PC-9 (cell line): ENCODE results near the gene FAT1. TPM values are rescaled to one million over a fixed set of nuclear protein-coding genes. Genes with fewer than 3 reads are reported as not detected.

Experiments used
- BruUV-seq: library from RNA; stranded (reverse); fragments of 400-500 nt; replicated peaks from 2 replicates; lab custom pipeline; 2021; lab: Mats Ljungman, UMichigan
- CTCF ChIA-PET: fragments of 300-600 bp; sonication (Branson Sonifier 250); formaldehyde crosslinking; loops from one replicate; lab custom pipeline; 2022; ENCODE audit warnings: antibody characterized with exemption; lab: Charles Lee
- POLR2A ChIA-PET: fragments of 300-600 bp; sonication (Branson Sonifier 250); formaldehyde crosslinking; loops from one replicate; lab custom pipeline; 2022; ENCODE audit warnings: antibody characterized with exemption; ENCODE audit not compliant: unreplicated experiment; lab: Charles Lee
- DNase-seq, 2 experiments: peaks; one replicate each; pipeline versions ENCODE4 v3.0.0 to v3.0.0-alpha.2; 2015 to 2022; ENCODE audit warnings: mixed read lengths in 1 of 2
- H2AFZ ChIP-seq: fragments of 200-600 bp; sonication (generic); 2 replicates; pipeline ENCODE4 v1.8.1; 2017; ENCODE audit warnings: antibody characterized with exemption
- H3F3A ChIP-seq: fragments of 200-600 bp; sonication (generic); 2 replicates; pipeline ENCODE4 v1.8.1; 2017; ENCODE audit warnings: antibody characterized with exemption, mild to moderate bottlenecking, low read depth; ENCODE audit not compliant: insufficient read depth
- H3K27ac ChIP-seq: fragments of 200-600 bp; sonication (generic); 2 replicates; pipeline ENCODE4 v1.6.1; 2016; ENCODE audit warnings: mixed run types
- H3K27me3 ChIP-seq: fragments of 200-600 bp; sonication (generic); 2 replicates; pipeline ENCODE4 v1.6.1; 2016; ENCODE audit warnings: low read depth, mixed run types; ENCODE audit not compliant: insufficient read depth
- H3K36me3 ChIP-seq: fragments of 200-600 bp; sonication (generic); 2 replicates; pipeline ENCODE4 v1.6.1; 2016; ENCODE audit warnings: low read depth, mixed run types
- H3K4me1 ChIP-seq: fragments of 200-600 bp; sonication (generic); replicated peaks from 2 replicates; pipeline ENCODE4 v1.6.1; 2016; ENCODE audit warnings: mixed run types; ENCODE audit not compliant: insufficient read depth
- H3K4me2 ChIP-seq: fragments of 200-600 bp; sonication (generic); 2 replicates; pipeline ENCODE4 v1.6.1; 2017; ENCODE audit warnings: mixed run types
- H3K4me3 ChIP-seq: fragments of 200-600 bp; sonication (generic); 2 replicates; pipeline ENCODE4 v1.6.1; 2016; ENCODE audit warnings: mixed run types
- H3K79me2 ChIP-seq: fragments of 200-600 bp; sonication (generic); 2 replicates; pipeline ENCODE4 v1.6.1; 2017; ENCODE audit warnings: low read depth, mixed run types
- H3K9me2 ChIP-seq: fragments of 200-600 bp; sonication (generic); 2 replicates; pipeline ENCODE4 v1.8.1; 2017; ENCODE audit warnings: mild to moderate bottlenecking; ENCODE audit not compliant: insufficient read depth
- H3K9me3 ChIP-seq: fragments of 200-600 bp; sonication (generic); 2 replicates; pipeline ENCODE4 v1.8.1; 2016; ENCODE audit warnings: low read depth; ENCODE audit not compliant: insufficient read depth
- H4K20me1 ChIP-seq: fragments of 200-600 bp; sonication (generic); 2 replicates; pipeline ENCODE4 v1.8.1; 2017; ENCODE audit not compliant: insufficient read depth
- EZH2 ChIP-seq: fragments of 200-600 bp; sonication (generic); IDR thresholded peaks from 2 replicates; pipeline ENCODE4 v1.8.0; 2017; ENCODE audit warnings: antibody characterized with exemption, low read depth
- intact Hi-C: fragments of 100-400 bp; cut with micrococcal nuclease; formaldehyde crosslinking; loops from one replicate; pipeline ENCODE4 v1.10.0; 2022; ENCODE audit not compliant: unreplicated experiment
- total RNA-seq: library from RNA; stranded (reverse); gene quantifications from 2 replicates; pipeline ENCODE4 v1.2.3, GENCODE V29; 2021
- TF ChIP-seq, protein P1 (sequence below): fragments of 200-600 bp; sonication (generic); conservative IDR thresholded peaks from 2 replicates; pipeline ENCODE4 v1.6.1; 2017; ENCODE audit warnings: mixed run types, antibody characterized with exemption, mild to moderate bottlenecking, moderate library complexity

FAT1 gene
- total RNA-seq, 1 experiment from 2014 or later, result 73.2 TPM

DNA sequence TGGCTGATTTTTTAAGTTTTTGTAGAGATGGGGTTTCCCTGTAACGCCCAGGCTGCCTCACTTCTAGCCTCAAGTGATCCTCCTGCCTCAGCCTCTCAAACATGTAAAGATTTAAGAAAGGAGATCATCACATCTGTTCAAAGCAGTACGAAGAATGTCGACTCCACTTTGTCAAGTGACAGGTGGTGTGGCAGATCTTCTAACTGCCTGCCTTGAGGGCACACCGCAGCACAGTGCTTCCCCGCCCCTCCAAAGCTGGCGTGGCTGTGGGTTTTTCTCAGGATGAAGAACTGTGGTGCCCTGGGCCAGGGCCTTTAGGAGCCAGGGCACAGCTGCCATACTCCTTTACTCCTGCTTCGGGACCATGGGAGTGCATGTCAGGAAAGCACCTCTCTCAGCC is 125.0 kb downstream of the FAT1 start:
- H4K20me1 ChIP-seq, result no peaks in the 10 kb centered on the region
- H3K27ac ChIP-seq, result no peak overlapping the region
- H3K36me3 ChIP-seq, result no peaks in the 10 kb centered on the region
- DNase-seq, result no peak
- H3K9me3 ChIP-seq, result no peaks in the 10 kb centered on the region
- no peaks in the 10 kb centered on the region for H3K27me3 ChIP-seq
- no TSS peak for BruUV-seq
- H3K9me2 ChIP-seq, result no peaks in the 10 kb centered on the region
- CTCF ChIA-PET, result no interaction called here
- H3F3A ChIP-seq, result no peaks in the 10 kb centered on the region
- no peaks in the 10 kb centered on the region for H3K79me2 ChIP-seq
- POLR2A ChIA-PET, result no interaction called here
- no peak for TF ChIP-seq EZH2
- TF ChIP-seq, protein P1, sequence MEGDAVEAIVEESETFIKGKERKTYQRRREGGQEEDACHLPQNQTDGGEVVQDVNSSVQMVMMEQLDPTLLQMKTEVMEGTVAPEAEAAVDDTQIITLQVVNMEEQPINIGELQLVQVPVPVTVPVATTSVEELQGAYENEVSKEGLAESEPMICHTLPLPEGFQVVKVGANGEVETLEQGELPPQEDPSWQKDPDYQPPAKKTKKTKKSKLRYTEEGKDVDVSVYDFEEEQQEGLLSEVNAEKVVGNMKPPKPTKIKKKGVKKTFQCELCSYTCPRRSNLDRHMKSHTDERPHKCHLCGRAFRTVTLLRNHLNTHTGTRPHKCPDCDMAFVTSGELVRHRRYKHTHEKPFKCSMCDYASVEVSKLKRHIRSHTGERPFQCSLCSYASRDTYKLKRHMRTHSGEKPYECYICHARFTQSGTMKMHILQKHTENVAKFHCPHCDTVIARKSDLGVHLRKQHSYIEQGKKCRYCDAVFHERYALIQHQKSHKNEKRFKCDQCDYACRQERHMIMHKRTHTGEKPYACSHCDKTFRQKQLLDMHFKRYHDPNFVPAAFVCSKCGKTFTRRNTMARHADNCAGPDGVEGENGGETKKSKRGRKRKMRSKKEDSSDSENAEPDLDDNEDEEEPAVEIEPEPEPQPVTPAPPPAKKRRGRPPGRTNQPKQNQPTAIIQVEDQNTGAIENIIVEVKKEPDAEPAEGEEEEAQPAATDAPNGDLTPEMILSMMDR, result no peak
- H3K4me2 ChIP-seq, result no peak overlapping the region
- no peak overlapping the region for H3K4me3 ChIP-seq
- intact Hi-C loops, result no loop called here
- no peak overlapping the region for H2AFZ ChIP-seq
- H3K4me1 ChIP-seq, result no peaks in the 10 kb centered on the region

DNA sequence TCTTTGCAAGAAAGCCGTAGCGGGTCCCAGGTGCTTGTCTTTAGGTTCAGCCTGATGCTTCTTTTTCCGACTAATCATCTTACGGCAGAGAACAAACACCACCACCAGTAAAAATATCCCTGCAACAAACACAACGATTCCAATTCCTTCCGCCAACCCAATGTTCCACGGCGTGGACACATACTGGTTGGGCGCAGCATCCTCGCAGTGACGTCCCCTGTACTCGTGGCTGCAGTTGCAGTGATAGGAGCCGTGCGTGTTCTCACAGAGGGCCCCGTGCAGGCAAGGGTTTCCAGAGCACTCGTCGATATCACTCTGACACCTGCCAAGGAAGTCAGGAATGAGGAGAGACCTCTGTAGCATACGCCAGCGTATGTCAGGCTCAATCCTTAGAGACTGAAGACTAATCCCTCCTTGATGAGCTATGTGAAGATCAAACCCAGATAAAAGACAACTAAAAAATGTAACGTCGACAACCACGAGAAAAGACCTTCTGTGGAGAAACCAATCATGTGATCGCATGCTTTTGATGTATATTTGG is 126.7 kb downstream of the FAT1 start:
- CTCF ChIA-PET, result no interaction called here
- Histone ChIP-seq H4K20me1 (no peaks in the 10 kb centered on the region), H3K4me1 (no peaks in the 10 kb centered on the region), H3K27me3 (no peaks in the 10 kb centered on the region), H3K4me2 (no peak overlapping the region), H3K79me2 (no peaks in the 10 kb centered on the region), H3K4me3 (no peak overlapping the region), H3F3A (no peaks in the 10 kb centered on the region), H3K27ac (no peak overlapping the region), H3K9me2 (no peaks in the 10 kb centered on the region), H3K9me3 (no peaks in the 10 kb centered on the region), H2AFZ (no peak overlapping the region), H3K36me3 (no peaks in the 10 kb centered on the region)
- no TSS peak for BruUV-seq
- POLR2A ChIA-PET, result interaction anchor here (0.7 kb wide), 1 partner anchor 1505 kb away, joined by 3 read pairs; no protein-coding TSS in a partner anchor
- intact Hi-C loops, result no loop called here
- no peak for DNase-seq
- TF ChIP-seq, protein P1, result no peak
- TF ChIP-seq EZH2, result no peak

DNA sequence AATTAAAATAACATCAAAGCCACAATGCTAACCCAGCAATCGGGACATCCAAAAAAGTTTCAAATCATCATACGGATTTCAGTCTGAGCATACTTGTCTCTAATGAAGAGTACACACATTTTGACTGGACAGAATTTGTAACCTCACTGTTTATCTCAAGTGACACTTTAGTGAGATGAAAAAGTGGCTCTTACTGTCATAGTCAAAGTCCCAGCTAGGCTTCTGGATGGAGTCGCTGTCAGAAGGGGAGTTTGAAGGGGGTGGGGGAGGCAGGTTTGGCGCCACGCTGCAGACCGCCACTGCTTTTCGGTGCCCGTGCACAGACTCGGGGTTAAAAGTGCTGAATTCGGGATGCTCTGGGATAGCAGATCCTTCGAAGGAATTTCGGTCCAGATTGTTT is 127.3 kb downstream of the FAT1 start:
- no peaks in the 10 kb centered on the region for H3F3A ChIP-seq
- intact Hi-C loops, result no loop called here
- H3K4me1 ChIP-seq, result no peaks in the 10 kb centered on the region
- no peaks in the 10 kb centered on the region for H3K9me2 ChIP-seq
- no peaks in the 10 kb centered on the region for H4K20me1 ChIP-seq
- no peak overlapping the region for H3K27ac ChIP-seq
- CTCF ChIA-PET, result no interaction called here
- H3K9me3 ChIP-seq, result no peaks in the 10 kb centered on the region
- DNase-seq, result no peak
- no TSS peak for BruUV-seq
- no peaks in the 10 kb centered on the region for H3K79me2 ChIP-seq
- H3K4me3 ChIP-seq, result no peak overlapping the region
- H2AFZ ChIP-seq, result no peak overlapping the region
- TF ChIP-seq EZH2, result no peak
- TF ChIP-seq, protein P1, result no peak
- POLR2A ChIA-PET, result interaction anchor here (0.7 kb wide), 1 partner anchor 1506 kb away, joined by 3 read pairs; no protein-coding TSS in a partner anchor
- no peaks in the 10 kb centered on the region for H3K36me3 ChIP-seq
- H3K27me3 ChIP-seq, result no peaks in the 10 kb centered on the region
- H3K4me2 ChIP-seq, result no peak overlapping the region
